Stimulated activated CD4-positive, alpha-beta T cell treated with anti-CD3 and anti-CD28 coated beads, Interleukin-4, amount 100 ng/mL, for 4 hours (primary cell): Measurements from ENCODE around the gene DENND1B.

Source experiments
- DNase-seq, 2 experiments: peaks; one replicate each; pipeline ENCODE4 v3.0.0-alpha.2; 2020

DENND1B gene

DNA sequence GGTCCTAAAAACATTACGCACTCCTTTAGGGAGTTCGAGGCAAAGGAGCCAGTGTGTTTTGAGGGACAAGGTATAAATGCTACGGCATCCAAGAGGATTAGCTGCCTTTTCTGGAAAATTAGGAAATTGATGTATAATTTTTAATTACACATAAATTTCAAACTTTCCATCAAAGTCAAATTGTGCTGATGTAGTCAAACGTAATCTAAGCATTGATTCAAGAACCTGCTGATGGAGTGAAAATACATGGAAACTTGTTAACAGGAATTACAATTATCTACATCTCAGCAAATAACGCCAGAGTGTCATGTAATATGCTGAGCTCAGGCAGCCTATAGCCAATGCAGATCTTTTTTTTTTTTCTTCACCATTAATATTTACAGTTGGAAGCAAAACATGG, 312.7 kb downstream of the DENND1B start:
- DNase-seq = no peak
